Smooth muscle cell (in vitro differentiated cells): ENCODE results near the gene CTNNA2. TPM values are rescaled to one million over a fixed set of nuclear protein-coding genes. Genes with fewer than 3 reads are reported as not detected.
A peak's percentile ranks its signal among the peaks of the same experiment; 100 is the strongest.

Experiments used
- DNase-seq: peaks from one replicate; lab custom pipeline; 2025; ENCODE audit not compliant: unreplicated experiment; lab: John Stamatoyannopoulos, UW
- H2AFZ ChIP-seq: fragments of 200-600 bp; sonication (generic); 2 replicates; pipeline ENCODE4 v1.6.0; 2016; ENCODE audit warnings: antibody characterized with exemption, low read depth, mild to moderate bottlenecking
- H3F3A ChIP-seq: fragments of 200-600 bp; sonication (generic); 2 replicates; pipeline ENCODE4 v1.6.0; 2017; ENCODE audit warnings: antibody characterized with exemption, low read depth
- H3K27ac ChIP-seq: fragments of 200-600 bp; sonication (generic); 2 replicates; pipeline ENCODE4 v1.5.1; 2016; ENCODE audit warnings: low read depth, mild to moderate bottlenecking
- H3K27me3 ChIP-seq: fragments of 200-600 bp; sonication (generic); 2 replicates; pipeline ENCODE4 v1.6.1; 2016; ENCODE audit warnings: low read depth, mild to moderate bottlenecking
- H3K36me3 ChIP-seq: fragments of 200-600 bp; sonication (generic); 2 replicates; pipeline ENCODE4 v1.5.1; 2016; ENCODE audit warnings: low read depth
- H3K4me1 ChIP-seq: fragments of 200-600 bp; sonication (generic); 2 replicates; pipeline ENCODE4 v1.5.1; 2016; ENCODE audit warnings: low read depth
- H3K4me2 ChIP-seq: fragments of 200-600 bp; sonication (generic); 2 replicates; pipeline ENCODE4 v1.6.0; 2016; ENCODE audit warnings: mild to moderate bottlenecking
- H3K4me3 ChIP-seq: fragments of 200-600 bp; sonication (generic); 2 replicates; pipeline ENCODE4 v1.5.1; 2016; ENCODE audit warnings: mild to moderate bottlenecking
- H3K79me2 ChIP-seq: fragments of 200-600 bp; sonication (generic); 2 replicates; pipeline ENCODE4 v1.6.0; 2016; ENCODE audit warnings: low read depth, mild to moderate bottlenecking
- H3K9ac ChIP-seq: fragments of 200-600 bp; sonication (generic); 2 replicates; pipeline ENCODE4 v1.6.0; 2016; ENCODE audit warnings: low read depth
- H3K9me3 ChIP-seq: fragments of 200-600 bp; sonication (generic); replicated peaks from 2 replicates; pipeline ENCODE4 v1.5.1; 2016; ENCODE audit warnings: low read depth
- H4K20me1 ChIP-seq: fragments of 200-600 bp; sonication (generic); 2 replicates; pipeline ENCODE4 v1.6.0; 2016; ENCODE audit warnings: low read depth
- CTCF ChIP-seq: fragments of 200-600 bp; sonication (generic); IDR thresholded peaks from 2 replicates; pipeline ENCODE4 v1.5.1; 2017; ENCODE audit warnings: borderline replicate concordance, mild to moderate bottlenecking, antibody characterized with exemption; ENCODE audit not compliant: insufficient read depth, poor library complexity, severe bottlenecking
- WGBS: methylation state at CpG from one replicate; pipeline ENCODE4 v1.1.7; 2016; ENCODE audit warnings: low lambda C conversion rate; 5-methylcytosine and 5-hydroxymethylcytosine counted together
- polyA plus RNA-seq: library from polyadenylated mRNA; unstranded; fragments of >200 nt; fragmentation: Nextera tagmentation; extraction: Ambion mirVana; gene quantifications from 2 replicates; pipeline ENCODE4 v1.2.1, GENCODE V29; 2016
- total RNA-seq: library from RNA; depleted of rRNA; stranded (reverse); fragments of >200 nt; gene quantifications from 2 replicates; pipeline ENCODE4 v1.2.3, GENCODE V29; 2014

CTNNA2 gene
- total and polyA plus RNA-seq, 2 experiments from 2014 or later, result not detected

GRCh38 chr2:79929624-79930023, 416.8 kb downstream of the CTNNA2 start:
- no peak for TF ChIP-seq CTCF
- no peaks in the 10 kb centered on the region for H3K4me1 ChIP-seq
- no peaks in the 10 kb centered on the region for H3K27me3 ChIP-seq
- H3F3A ChIP-seq, result no peaks in the 10 kb centered on the region
- H3K4me2 ChIP-seq, result no peak overlapping the region
- no peak overlapping the region for H3K9ac ChIP-seq
- no peak overlapping the region for H3K27ac ChIP-seq
- H2AFZ ChIP-seq, result no peak overlapping the region
- no peaks in the 10 kb centered on the region for H3K9me3 ChIP-seq
- DNase-seq, result no peak
- no peak overlapping the region for H3K4me3 ChIP-seq
- 73% methylated on average over 3 of the region's 3 CpGs for WGBS
- H4K20me1 ChIP-seq, result no peaks in the 10 kb centered on the region
- no peaks in the 10 kb centered on the region for H3K36me3 ChIP-seq
- H3K79me2 ChIP-seq, result no peaks in the 10 kb centered on the region

- H3K4me1 ChIP-seq, result no peaks in the 10 kb centered on the region
- no peak for DNase-seq
- no peaks in the 10 kb centered on the region for H3F3A ChIP-seq
- no peaks in the 10 kb centered on the region for H3K9me3 ChIP-seq
- WGBS, result 50% methylated on average over 5 of the region's 5 CpGs
- H3K36me3 ChIP-seq, result no peaks in the 10 kb centered on the region
- H3K27ac ChIP-seq, result no peak overlapping the region
- no peaks in the 10 kb centered on the region for H3K79me2 ChIP-seq
- no peak overlapping the region for H3K4me3 ChIP-seq
- H4K20me1 ChIP-seq, result no peaks in the 10 kb centered on the region
- peak overlapping the region; percentile 69 for H2AFZ ChIP-seq
- H3K4me2 ChIP-seq, result peak overlapping the region; percentile 85
- TF ChIP-seq CTCF, result no peak
- no peak overlapping the region for H3K9ac ChIP-seq
- no peaks in the 10 kb centered on the region for H3K27me3 ChIP-seq
Measured at GRCh38 chr2:79935046-79935732, 422.3 kb downstream of the CTNNA2 start.

GRCh38 chr2:79935771-79936657, 423.2 kb downstream of the CTNNA2 start:
- Histone ChIP-seq H2AFZ (peak overlapping the region; percentile 69), H3K27me3 (no peaks in the 10 kb centered on the region), H3K4me2 (peak overlapping the region; percentile 85), H3K9ac (no peak overlapping the region), H3K79me2 (no peaks in the 10 kb centered on the region), H3K4me1 (no peaks in the 10 kb centered on the region), H3K36me3 (no peaks in the 10 kb centered on the region), H3K4me3 (peak overlapping the region; percentile 47), H4K20me1 (no peaks in the 10 kb centered on the region), H3F3A (no peaks in the 10 kb centered on the region), H3K27ac (no peak overlapping the region), H3K9me3 (no peaks in the 10 kb centered on the region)
- peak; percentile 86 for TF ChIP-seq CTCF
- no peak for DNase-seq
- WGBS, result 2% methylated on average over 9 of the region's 9 CpGs
